NOMO-1 (cell line): ENCODE data around the gene ERN1.

Source experiments
- DNase-seq, 2 experiments: peaks; one replicate each; lab custom pipeline; 2025; ENCODE audit not compliant: unreplicated experiment in 2 of 2; lab: John Stamatoyannopoulos, UW

The ERN1 gene

DNA sequence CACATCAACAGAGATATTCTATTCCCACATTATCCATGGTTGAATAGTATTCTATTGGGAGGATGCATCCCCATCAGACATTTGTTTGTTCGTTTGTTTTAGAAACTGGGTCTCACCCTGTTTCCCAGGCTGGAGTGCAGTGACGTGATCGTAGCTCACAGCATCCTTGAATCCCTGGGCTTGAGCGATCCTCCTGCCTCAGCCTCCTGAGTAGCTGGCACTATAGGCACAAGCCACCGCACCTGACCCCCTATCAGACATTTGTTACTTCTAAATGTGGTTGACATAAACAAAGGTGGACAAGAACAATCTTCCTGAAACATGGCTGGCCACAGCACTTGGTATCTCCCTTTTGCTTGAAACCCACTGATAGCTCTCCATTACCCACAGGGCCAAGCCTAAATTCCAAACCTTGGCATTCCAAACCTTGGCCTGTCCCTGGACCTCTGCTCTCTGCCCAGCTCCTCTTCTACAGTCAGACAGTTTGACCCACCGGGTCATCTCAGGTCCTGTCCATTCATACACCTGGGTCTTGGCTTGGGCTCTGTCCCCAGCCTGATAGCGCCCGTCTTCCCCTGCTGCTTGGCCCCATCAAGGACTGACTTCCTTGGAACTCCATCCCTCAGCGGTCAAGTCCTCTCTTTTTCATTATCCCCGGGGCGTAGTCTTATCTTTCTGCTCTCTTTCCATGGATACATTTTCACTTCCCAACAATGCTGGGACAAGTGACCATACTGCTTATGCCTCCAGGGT is 133.3 kb downstream of the ERN1 start:
- DNase-seq = no peak

- DNase-seq = no peak
Observed at GRCh38 chr17:63995626-63996025, 134.3 kb downstream of the ERN1 start.

GRCh38 chr17:63993368-63993985 is 136.5 kb downstream of the ERN1 start:
- no peak for DNase-seq

DNA sequence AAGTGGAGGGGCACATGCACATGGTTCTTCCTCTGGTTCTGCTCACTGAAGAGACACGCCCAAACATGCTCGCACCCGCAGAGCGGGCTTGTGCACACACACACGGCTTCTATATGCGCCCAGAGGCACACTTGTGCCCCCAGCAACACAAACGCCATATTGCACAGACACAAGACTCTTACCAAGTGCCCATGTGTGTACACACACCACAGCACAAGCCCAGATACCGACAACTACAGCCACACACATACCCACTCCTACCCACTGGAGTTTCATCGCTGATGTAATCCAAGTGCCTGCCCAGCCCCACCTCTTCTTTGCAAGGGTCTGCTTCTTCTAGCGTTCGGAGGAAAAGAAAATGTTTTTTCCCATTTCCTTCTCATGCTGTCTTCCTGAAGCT is 138.3 kb downstream of the ERN1 start:
- no peak for DNase-seq

GRCh38 chr17:63989622-63990345 is 140.2 kb downstream of the ERN1 start:
- DNase-seq = no peak
